Body of pancreas (tissue), 4 donors: ENCODE data around the gene ZFHX3. TPM values are rescaled to one million over a fixed set of nuclear protein-coding genes. Genes with fewer than 3 reads are reported as not detected.

Experiments used
- ATAC-seq: fragments of 150-250 bp; one replicate; pipeline ENCODE4 v1.9.1; 2016
- DNase-seq, 4 donors: peaks; one replicate each; pipeline ENCODE4 v3.0.0-alpha.2; 2019
- H3K27ac ChIP-seq, 4 donors: fragments of 200-600 bp; sonication (generic); 1 replicate in 3 of 4; 2 replicates in 1 of 4; pipeline versions ENCODE4 v1.5.1 to v1.6.1; 2016 to 2019; ENCODE audit warnings: mild to moderate bottlenecking in 1 of 4, mixed read lengths in 1 of 4, moderate library complexity in 1 of 4
- H3K27me3 ChIP-seq, 2 donors: fragments of 200-600 bp; sonication (generic); one replicate each; pipeline ENCODE4 v1.6.0; 2016; ENCODE audit warnings: mild to moderate bottlenecking in 1 of 2
- H3K36me3 ChIP-seq, 2 donors: fragments of 200-600 bp; sonication (generic); replicated peaks in 1 of 2; 2 replicates each; pipeline ENCODE4 v1.5.1; 2016; ENCODE audit warnings: low read depth in 2 of 2; ENCODE audit not compliant: insufficient read depth in 1 of 2
- H3K4me1 ChIP-seq: fragments of 200-600 bp; sonication (generic); one replicate; pipeline ENCODE4 v1.6.0; 2016
- H3K4me3 ChIP-seq, 2 donors: fragments of 200-600 bp; sonication (generic); 1 replicate in 1 of 2; 2 replicates in 1 of 2; pipeline ENCODE4 v1.5.1; 2016 to 2019
- H3K9me3 ChIP-seq, 3 donors: fragments of 200-600 bp; sonication (generic); 1 replicate in 2 of 3; 2 replicates in 1 of 3; pipeline ENCODE4 v1.5.1; 2016
- CTCF ChIP-seq, 7 experiments: fragments of 450-650 bp in 4 of 7; fragments of 200-600 bp in 3 of 7; sonication (generic) in 3 of 7; IDR thresholded peaks; one replicate each; pipeline ENCODE4 v1.5.1; 2016 to 2019; ENCODE audit warnings: antibody characterized with exemption in 7 of 7
- POLR2A ChIP-seq, 3 donors: fragments of 450-650 bp; IDR thresholded peaks; one replicate each; pipeline ENCODE4 v1.6.1; 2016; ENCODE audit warnings: antibody characterized with exemption in 3 of 3, mild to moderate bottlenecking in 2 of 3
- WGBS, 2 donors: methylation state at CpG; one replicate each; pipeline ENCODE4 v1.1.5; 2017; 5-methylcytosine and 5-hydroxymethylcytosine counted together
- intact Hi-C: fragments of 100-400 bp; cut with DNase I; formaldehyde crosslinking; loops from one replicate; pipeline ENCODE4 v1.15.1; 2023
- total RNA-seq, 2 donors: library from RNA; depleted of rRNA; stranded (reverse); fragments of >200 nt; gene quantifications; one replicate each; pipeline ENCODE4 v1.1.0, GENCODE V29; 2016

Gene ZFHX3
- total RNA-seq, 2 donors from 2014 or later: 22.4 to 24.6 TPM

DNA sequence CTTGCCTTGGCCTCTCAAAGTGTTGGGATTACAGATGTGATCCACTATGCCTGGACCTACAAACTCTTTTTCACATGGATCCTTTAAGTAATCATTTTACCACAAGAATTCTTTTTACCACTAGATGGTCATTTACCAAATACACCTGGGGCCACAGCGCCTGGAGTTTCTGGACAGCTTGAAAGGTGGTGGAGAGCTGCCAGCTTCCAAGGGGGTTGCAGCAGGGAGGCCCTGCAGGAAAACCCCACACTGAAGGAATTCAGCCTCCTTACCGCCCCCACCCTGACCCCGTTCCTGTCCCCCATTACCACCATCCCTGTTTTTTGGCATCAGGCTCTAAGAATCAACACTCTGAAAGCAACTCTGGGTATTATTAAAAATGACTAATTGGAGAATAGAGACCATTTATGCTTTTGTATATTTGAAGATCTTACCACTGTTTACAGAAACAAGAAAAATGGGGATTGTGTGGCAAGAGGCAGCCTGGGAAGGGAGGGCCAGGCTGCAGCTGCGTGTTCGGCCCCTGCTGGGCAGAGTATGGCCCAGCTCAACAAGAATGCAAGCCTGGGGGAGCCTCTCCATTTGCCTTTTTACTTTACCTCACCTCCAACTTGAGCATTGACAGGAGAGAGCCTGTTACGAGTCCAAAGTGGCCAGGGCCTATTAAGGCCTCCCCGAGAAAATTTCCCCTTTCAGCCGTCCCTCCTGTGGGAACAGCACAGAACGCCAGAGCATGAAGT, 209.9 kb downstream of the ZFHX3 start:
- Histone ChIP-seq H3K9me3 (no peaks in the 10 kb centered on the region), H3K4me3 (no peak overlapping the region), H3K36me3 (no peaks in the 10 kb centered on the region), H3K27ac (no peak overlapping the region), H3K4me1 (peaks cover 16% of the 10 kb centered on the region), H3K27me3 (no peaks in the 10 kb centered on the region)
- no peak for DNase-seq
- intact Hi-C loops: loop anchor here (10.0 kb wide), 1 partner anchor 337 kb away; no protein-coding TSS in a partner anchor
- ATAC-seq: no peak
- WGBS, 2 donors: 74 to 82% methylated on average over 9 of the region's 9 CpGs
- TF ChIP-seq CTCF (IDR thresholded peaks at IDR 0.05): peak in 1 of 7 experiments; percentile 8
- TF ChIP-seq POLR2A (IDR thresholded peaks at IDR 0.05): no peak

DNA sequence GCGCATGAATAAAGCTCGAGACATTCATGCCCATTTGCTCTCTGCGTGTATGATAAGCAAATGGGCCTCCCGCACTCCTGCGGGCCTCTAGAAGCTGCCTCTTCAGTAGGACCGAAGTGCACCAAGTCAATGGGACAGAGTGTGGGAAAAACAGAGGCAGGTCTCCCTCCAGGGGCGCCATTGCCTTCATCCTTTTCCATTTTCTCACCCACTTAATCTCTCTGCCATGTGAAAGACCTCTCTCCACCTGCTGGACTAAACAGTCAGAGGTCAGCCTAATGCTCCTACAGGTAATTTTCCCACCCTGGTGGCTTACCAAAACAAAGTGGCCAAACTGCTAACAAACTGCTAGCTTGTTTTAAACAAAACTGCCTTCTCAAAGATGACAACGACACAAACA, 210.9 kb downstream of the ZFHX3 start:
- intact Hi-C loops: loop anchor here (10.0 kb wide), 1 partner anchor 338 kb away; no protein-coding TSS in a partner anchor
- Histone ChIP-seq H3K4me1 (peaks cover 16% of the 10 kb centered on the region), H3K27ac (no peak overlapping the region), H3K4me3 (no peak overlapping the region), H3K27me3 (no peaks in the 10 kb centered on the region), H3K9me3 (no peaks in the 10 kb centered on the region), H3K36me3 (no peaks in the 10 kb centered on the region)
- no peak for TF ChIP-seq POLR2A (IDR thresholded peaks at IDR 0.05)
- TF ChIP-seq CTCF (IDR thresholded peaks at IDR 0.05): peak in 1 of 7 experiments; percentile 4
- ATAC-seq (no peak), DNase-seq (no peak)
- 90 to 97% methylated on average over 8 of the region's 8 CpGs for WGBS, 2 donors

- TF ChIP-seq POLR2A (IDR thresholded peaks at IDR 0.05) (no peak), CTCF (IDR thresholded peaks at IDR 0.05) (no peak)
- 59% methylated on average over 7 of the region's 7 CpGs for WGBS, 2 donors
- Histone ChIP-seq H3K9me3 (no peaks in the 10 kb centered on the region), H3K4me1 (peaks cover 16% of the 10 kb centered on the region), H3K27me3 (no peaks in the 10 kb centered on the region), H3K36me3 (no peaks in the 10 kb centered on the region), H3K4me3 (no peak overlapping the region), H3K27ac (no peak overlapping the region)
- peak in 3 of 4 donors; percentile 30 to 59 (median 50) for DNase-seq
- intact Hi-C loops: loop anchor here (10.0 kb wide), 1 partner anchor 339 kb away; no protein-coding TSS in a partner anchor
- no peak for ATAC-seq
Measured at GRCh38 chr16:72836181-72836580, 211.7 kb downstream of the ZFHX3 start.

DNA sequence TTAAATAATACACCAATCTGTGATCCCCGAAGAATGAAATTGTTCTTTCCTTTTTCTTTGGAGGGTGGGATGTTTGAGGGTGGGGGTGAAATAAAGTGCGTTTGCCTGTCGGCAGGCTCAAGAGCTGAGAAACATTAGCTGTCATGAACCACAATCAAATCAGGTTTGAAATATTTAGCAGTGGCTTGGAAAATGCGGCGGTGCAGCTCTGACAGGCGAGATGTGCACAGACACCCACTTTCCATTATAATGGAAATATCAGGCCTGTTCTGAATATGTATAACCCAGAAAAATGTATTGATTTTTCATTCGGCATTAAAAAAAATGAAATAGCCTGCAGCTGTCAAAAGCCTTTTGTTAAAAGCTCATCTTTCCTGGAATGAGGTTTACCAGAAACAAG, 212.8 kb downstream of the ZFHX3 start:
- Histone ChIP-seq H3K4me3 (no peak overlapping the region), H3K27ac (no peak overlapping the region), H3K36me3 (no peaks in the 10 kb centered on the region), H3K27me3 (no peaks in the 10 kb centered on the region), H3K9me3 (no peaks in the 10 kb centered on the region), H3K4me1 (peaks cover 16% of the 10 kb centered on the region)
- no peak for ATAC-seq
- intact Hi-C loops: loop anchor here (10.0 kb wide), 1 partner anchor 340 kb away; no protein-coding TSS in a partner anchor
- WGBS, 2 donors: 81 to 84% methylated on average over 7 of the region's 7 CpGs
- TF ChIP-seq POLR2A (IDR thresholded peaks at IDR 0.05) (no peak), CTCF (IDR thresholded peaks at IDR 0.05) (no peak)
- no peak for DNase-seq
